Neuronal stem cell (in vitro differentiated cells): Measurements from ENCODE around the gene NLGN1. TPM values are rescaled to one million over a fixed set of nuclear protein-coding genes. Genes with fewer than 3 reads are reported as not detected.
"Not testable (repeated sequence)": the region's sequence is repeated elsewhere in the genome, so short reads cannot be mapped to it uniquely, and the experiment has no call there.

Experiments used
- DNase-seq: peaks from one replicate; pipeline ENCODE4 v3.0.0-alpha.2; 2013; ENCODE audit warnings: low spot score
- H2AFZ ChIP-seq: one replicate; pipeline ENCODE4 v1.6.1; 2013; ENCODE audit warnings: mild to moderate bottlenecking, low read length, inconsistent platforms
- H2AK5ac ChIP-seq: 2 replicates; pipeline ENCODE4 v1.6.1; 2013; ENCODE audit warnings: low read depth, mild to moderate bottlenecking, inconsistent platforms, low read length, moderate library complexity, mixed read lengths
- H2BK120ac ChIP-seq: 2 replicates; pipeline ENCODE4 v1.6.1; 2013; ENCODE audit warnings: low read depth, mild to moderate bottlenecking, inconsistent platforms, low read length, moderate library complexity, mixed read lengths
- H2BK12ac ChIP-seq: one replicate; pipeline ENCODE4 v1.6.1; 2013; ENCODE audit warnings: low read length, inconsistent platforms
- H2BK15ac ChIP-seq: 2 replicates; pipeline ENCODE4 v1.6.1; 2013; ENCODE audit warnings: mild to moderate bottlenecking, low read length, inconsistent platforms, mixed read lengths
- H2BK5ac ChIP-seq: one replicate; pipeline ENCODE4 v1.6.1; 2013; ENCODE audit warnings: inconsistent platforms, mild to moderate bottlenecking, low read length, moderate library complexity
- H3K14ac ChIP-seq: one replicate; pipeline ENCODE4 v1.6.1; 2013; ENCODE audit warnings: low read length, inconsistent platforms
- H3K18ac ChIP-seq: 2 replicates; pipeline ENCODE4 v1.6.1; 2013; ENCODE audit warnings: low read length, inconsistent platforms
- H3K23ac ChIP-seq: 2 replicates; pipeline ENCODE4 v1.6.1; 2013; ENCODE audit warnings: low read depth, mild to moderate bottlenecking, mixed read lengths, low read length, inconsistent platforms; ENCODE audit not compliant: poor library complexity
- H3K27ac ChIP-seq: replicated peaks from 3 replicates; pipeline ENCODE4 v1.5.1; 2013; ENCODE audit warnings: low read length, inconsistent platforms
- H3K27me3 ChIP-seq, 3 experiments: 2 replicates each; pipeline ENCODE4 v1.6.1; 2013; ENCODE audit warnings: low read length in 3 of 3, mild to moderate bottlenecking in 2 of 3, inconsistent platforms in 1 of 3, low read depth in 1 of 3, mixed read lengths in 1 of 3, moderate library complexity in 1 of 3; ENCODE audit not compliant: control insufficient read depth in 3 of 3, insufficient read depth in 3 of 3
- H3K36me3 ChIP-seq, 2 donors: replicated peaks in 1 of 2; 2 replicates each; pipeline ENCODE4 v1.6.1; 2013; ENCODE audit warnings: low read length in 2 of 2; ENCODE audit not compliant: control insufficient read depth in 2 of 2, insufficient read depth in 2 of 2
- H3K4ac ChIP-seq: 2 replicates; pipeline ENCODE4 v1.6.1; 2013; ENCODE audit warnings: inconsistent platforms, mild to moderate bottlenecking, low read length, moderate library complexity
- H3K4me1 ChIP-seq, 2 donors: 1 replicate in 1 of 2; 2 replicates in 1 of 2; pipeline ENCODE4 v1.6.1; 2013; ENCODE audit warnings: low read length in 2 of 2, low read depth in 1 of 2; ENCODE audit not compliant: control insufficient read depth in 2 of 2, insufficient read depth in 1 of 2
- H3K4me2 ChIP-seq: one replicate; pipeline ENCODE4 v1.6.1; 2013; ENCODE audit warnings: mild to moderate bottlenecking, low read length, inconsistent platforms; ENCODE audit not compliant: insufficient read depth, poor library complexity, severe bottlenecking
- H3K4me3 ChIP-seq, 2 donors: 2 replicates each; pipeline ENCODE4 v1.5.1; 2013; ENCODE audit warnings: low read length in 2 of 2, mild to moderate bottlenecking in 2 of 2, inconsistent platforms in 1 of 2, moderate library complexity in 1 of 2
- H3K79me1 ChIP-seq: one replicate; pipeline ENCODE4 v1.6.1; 2013; ENCODE audit warnings: low read depth, mild to moderate bottlenecking, inconsistent platforms, low read length, moderate library complexity
- H3K9ac ChIP-seq: one replicate; pipeline ENCODE4 v1.6.1; 2013; ENCODE audit warnings: mild to moderate bottlenecking, low read depth, low read length, inconsistent platforms; ENCODE audit not compliant: poor library complexity
- H3K9me3 ChIP-seq, 2 donors: replicated peaks in 1 of 2; 2 replicates each; pipeline versions ENCODE3 to v1.6.1; 2013; ENCODE audit warnings: low read length in 2 of 2, mild to moderate bottlenecking in 2 of 2, inconsistent platforms in 1 of 2, low read depth in 1 of 2, mixed read lengths in 1 of 2, moderate library complexity in 1 of 2; ENCODE audit not compliant: control insufficient read depth in 2 of 2, insufficient read depth in 1 of 2
- H4K8ac ChIP-seq: one replicate; pipeline ENCODE4 v1.6.1; 2013; ENCODE audit warnings: low read depth, mild to moderate bottlenecking, inconsistent platforms, low read length, moderate library complexity
- H4K91ac ChIP-seq: one replicate; pipeline ENCODE4 v1.6.1; 2013; ENCODE audit warnings: low read length, low read depth, mild to moderate bottlenecking, inconsistent platforms; ENCODE audit not compliant: poor library complexity
- WGBS, 2 donors: extraction: QIAGEN DNeasy Blood & Tissue Kit; methylation state at CpG; one replicate each; pipeline ENCODE4 v1.1.7; 2013; ENCODE audit warnings: missing lambda C conversion rate in 2 of 2, mixed read lengths in 1 of 2; ENCODE audit not compliant: insufficient read length in 2 of 2, insufficient replicate concordance in 1 of 2; ENCODE audit errors: extremely low coverage in 2 of 2; 5-methylcytosine and 5-hydroxymethylcytosine counted together
- polyA plus RNA-seq, 2 experiments: library from polyadenylated mRNA; stranded (reverse); fragments of 200-250 nt; gene quantifications; one replicate each; pipeline ENCODE4 v1.2.3, GENCODE V29; 2013

NLGN1 gene
- polyA plus RNA-seq (2013, experiment 1 of 2) = 19.0 TPM
- polyA plus RNA-seq (2013, experiment 2 of 2) = 19.4 TPM

- Histone ChIP-seq H2BK12ac (no peak within 1 kb of the TSS), H3K4me1 (no peaks in the 10 kb centered on the region), H3K79me1 (no peaks in the 10 kb centered on the region), H2AK5ac (no peak within 1 kb of the TSS), H3K14ac (no peak within 1 kb of the TSS), H3K4ac (no peak within 1 kb of the TSS), H2BK5ac (peak within 1 kb of the TSS; percentile 62), H3K27ac (peak within 1 kb of the TSS; percentile 92), H3K36me3 (no peaks in the 10 kb centered on the region), H2AFZ (peak within 1 kb of the TSS; percentile 97), H4K8ac (no peak within 1 kb of the TSS), H3K4me3 (peak within 1 kb of the TSS; percentile 68 to 92), H3K18ac (peak within 1 kb of the TSS; percentile 71), H2BK15ac (peak within 1 kb of the TSS; percentile 5), H2BK120ac (no peak within 1 kb of the TSS), H3K4me2 (peak within 1 kb of the TSS; percentile 84), H3K27me3 (no peaks in the 10 kb centered on the region), H3K9me3 (no peaks in the 10 kb centered on the region), H3K9ac (peak within 1 kb of the TSS; percentile 73), H3K23ac (no peak within 1 kb of the TSS), H4K91ac (no peak within 1 kb of the TSS)
- DNase-seq = peak; percentile 76
- no CpG with 5 or more reads among the region's 70 CpGs for WGBS, 2 donors
These were observed at the start of gene NLGN1 for GRCh38 chr3:173397161-173398110. Gene NLGN1, plus strand, starts transcription at chr3:173397744.

- Histone ChIP-seq H3K79me1 (no peaks in the 10 kb centered on the region), H2BK5ac (no peak overlapping the region), H3K27ac (no peak overlapping the region), H3K4me2 (no peak overlapping the region), H3K36me3 (no peaks in the 10 kb centered on the region), H3K9me3 (peaks cover 8% of the 10 kb centered on the region in 2 donors), H4K8ac (no peak overlapping the region), H3K9ac (no peak overlapping the region), H3K14ac (no peak overlapping the region), H4K91ac (no peak overlapping the region), H2AK5ac (no peak overlapping the region), H3K4me3 (no peak overlapping the region), H2AFZ (no peak overlapping the region), H2BK12ac (no peak overlapping the region), H2BK15ac (no peak overlapping the region), H3K23ac (no peak overlapping the region), H3K18ac (no peak overlapping the region), H2BK120ac (no peak overlapping the region), H3K4me1 (no peaks in the 10 kb centered on the region), H3K27me3 (no peaks in the 10 kb centered on the region), H3K4ac (no peak overlapping the region)
- no peak for DNase-seq
These were observed 45.7 kb upstream of the NLGN1 start for GRCh38 chr3:173351886-173352285.

GRCh38 chr3:173353137-173353536, 44.4 kb upstream of the NLGN1 start:
- not testable (repeated sequence) for H3K23ac ChIP-seq, H4K91ac ChIP-seq, H3K4ac ChIP-seq, DNase-seq, H4K8ac ChIP-seq, H3K14ac ChIP-seq, H2AK5ac ChIP-seq, H3K27me3 ChIP-seq, H3K18ac ChIP-seq, H2BK12ac ChIP-seq, H3K4me2 ChIP-seq, H2BK15ac ChIP-seq, H2BK5ac ChIP-seq, H2AFZ ChIP-seq, H3K79me1 ChIP-seq, H3K4me1 ChIP-seq, H3K36me3 ChIP-seq, H3K27ac ChIP-seq, H2BK120ac ChIP-seq, H3K9ac ChIP-seq, H3K9me3 ChIP-seq, H3K4me3 ChIP-seq
- no CpG with 5 or more reads among the region's 2 CpGs for WGBS, 2 donors

DNA sequence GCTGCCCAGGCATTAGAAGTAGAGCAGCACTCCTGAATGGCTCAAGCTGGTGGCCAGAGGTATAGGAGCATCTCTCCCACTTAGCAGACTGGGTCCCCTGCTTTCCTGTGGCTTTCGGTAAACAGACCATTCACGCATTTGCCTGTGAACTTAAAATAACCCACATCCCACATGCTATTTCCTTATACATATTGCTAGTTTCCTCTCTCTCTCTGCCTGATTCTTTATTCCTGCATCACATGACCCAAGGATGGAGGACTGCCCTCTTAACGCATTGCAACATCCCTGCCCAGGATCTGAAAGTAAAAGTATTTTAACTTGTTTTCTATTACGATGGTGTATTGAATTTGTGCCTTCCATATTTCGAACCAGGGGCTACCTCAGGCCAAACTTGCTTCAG, 43.4 kb upstream of the NLGN1 start:
- Histone ChIP-seq H3K14ac (no peak overlapping the region), H3K27me3 (no peaks in the 10 kb centered on the region), H4K8ac (no peak overlapping the region), H2BK12ac (no peak overlapping the region), H2BK15ac (no peak overlapping the region), H2AFZ (no peak overlapping the region), H3K18ac (no peak overlapping the region), H3K9me3 (peaks cover 8% of the 10 kb centered on the region in 2 donors), H3K4me3 (no peak overlapping the region), H3K79me1 (no peaks in the 10 kb centered on the region), H3K27ac (no peak overlapping the region), H3K23ac (no peak overlapping the region), H2BK120ac (no peak overlapping the region), H2AK5ac (no peak overlapping the region), H3K36me3 (no peaks in the 10 kb centered on the region), H4K91ac (no peak overlapping the region), H3K9ac (no peak overlapping the region), H2BK5ac (no peak overlapping the region), H3K4me2 (no peak overlapping the region), H3K4ac (no peak overlapping the region), H3K4me1 (no peaks in the 10 kb centered on the region)
- no peak for DNase-seq
- no CpG with 5 or more reads among the region's 5 CpGs for WGBS, 2 donors
